ENCODE results near the gene CDKL2.

The CDKL2 gene

DNA sequence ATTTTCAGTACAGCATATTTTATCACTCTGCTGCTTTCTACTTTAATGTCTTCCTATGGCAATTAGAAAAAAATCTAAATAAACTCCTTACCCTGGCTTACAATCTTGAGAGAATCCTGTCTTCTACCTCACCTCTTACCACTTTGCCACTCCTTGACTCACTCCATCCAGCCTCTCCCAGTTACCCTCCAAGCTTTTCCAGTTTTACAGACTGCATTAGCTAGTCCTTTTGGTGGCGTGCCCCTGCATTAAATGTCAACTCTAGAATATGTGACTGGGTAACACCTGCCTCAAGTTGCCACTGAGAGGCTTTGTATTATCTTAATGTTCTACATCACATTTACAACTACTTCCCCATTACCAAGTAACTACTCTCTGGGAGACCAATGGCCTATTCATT, 7.5 kb upstream of the CDKL2 start:
- DNase-seq = no peak

DNA sequence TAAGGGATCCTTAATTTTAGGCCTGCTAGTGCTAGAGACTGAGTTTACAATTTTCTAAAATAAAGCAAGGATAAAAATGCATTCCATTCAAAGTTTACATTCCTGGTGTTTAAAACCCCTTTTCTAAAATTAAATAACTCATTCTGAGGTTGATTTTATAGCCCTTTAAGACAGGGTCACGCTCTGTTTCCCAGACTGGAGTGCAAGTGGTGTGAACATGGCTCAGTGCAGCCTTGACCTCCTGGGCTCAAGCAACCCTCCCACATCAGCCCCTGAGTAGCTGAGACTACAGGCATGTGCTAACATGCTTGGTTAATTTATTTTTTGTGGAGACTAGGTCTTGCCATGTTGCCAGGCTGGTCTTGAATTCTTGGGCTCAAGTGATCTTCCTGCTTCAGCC, 6.8 kb upstream of the CDKL2 start:
- no peak for DNase-seq

- no peak for DNase-seq
Observed at GRCh38 chr4:75634951-75635350, 4.6 kb upstream of the CDKL2 start.

GRCh38 chr4:75634281-75634680, 4.0 kb upstream of the CDKL2 start:
- no peak for DNase-seq

DNA sequence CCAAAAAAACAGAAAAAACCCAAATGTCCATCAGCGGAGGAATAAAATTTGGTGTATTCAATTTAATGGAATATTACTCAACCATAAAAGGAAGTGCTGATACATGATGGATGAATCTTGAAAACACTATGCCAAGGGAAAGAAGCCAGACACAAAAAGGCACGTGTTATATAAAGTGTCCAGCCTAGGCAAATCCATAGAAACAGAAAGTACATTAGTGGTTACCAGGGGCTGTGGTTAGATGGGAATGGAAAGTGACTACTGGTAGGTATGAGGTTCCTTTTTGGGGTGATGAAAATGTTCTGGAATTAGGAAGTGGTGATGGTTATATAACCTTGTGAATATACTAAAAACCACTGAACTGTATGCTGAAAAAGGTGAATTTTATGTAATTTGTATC, 3.5 kb upstream of the CDKL2 start:
- no peak for DNase-seq

- no peak for DNase-seq
Observed at GRCh38 chr4:75630937-75631329, 605 bp upstream of the CDKL2 start.

DNA sequence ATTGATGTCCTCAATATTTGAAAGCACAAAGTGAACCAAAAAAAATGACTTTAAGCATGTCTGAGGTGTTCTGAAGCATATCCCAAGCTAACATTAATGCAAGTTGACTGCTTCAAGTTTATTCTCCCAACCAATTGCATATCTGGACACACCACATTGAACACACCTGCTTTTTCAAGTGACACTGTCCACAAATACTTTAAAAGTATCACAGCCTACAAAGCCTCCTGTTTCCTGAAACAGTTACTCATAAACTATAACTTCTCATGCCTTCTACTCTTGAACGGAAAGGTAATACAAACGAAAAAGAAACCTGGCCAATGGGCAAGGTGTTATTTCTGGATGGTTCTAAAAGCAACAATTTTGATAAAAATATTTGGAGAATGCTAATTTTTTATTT, 1.1 kb downstream of the CDKL2 start:
- DNase-seq = no peak

DNA sequence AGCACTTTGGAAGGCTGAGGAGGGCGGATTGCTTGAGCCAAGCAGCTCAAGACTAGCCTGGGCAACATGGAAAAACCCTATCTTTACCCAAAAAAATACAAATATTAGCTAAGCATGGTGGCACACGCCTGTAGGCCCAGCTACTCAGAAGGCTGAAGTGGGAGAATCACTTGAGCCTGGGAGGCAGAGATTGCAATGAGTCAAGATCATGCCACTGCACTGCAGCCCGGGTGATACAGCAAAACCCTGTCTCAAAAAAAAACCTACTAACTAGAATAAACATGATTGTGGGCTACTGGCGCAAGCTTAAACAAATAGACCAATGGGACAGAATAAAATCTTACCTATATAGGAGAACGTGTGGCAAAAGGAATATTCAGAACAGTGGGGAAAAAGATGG, 7.3 kb downstream of the CDKL2 start:
- no peak for DNase-seq

- no peak for DNase-seq
Observed at GRCh38 chr4:75621715-75622114, 8.6 kb downstream of the CDKL2 start.

DNA sequence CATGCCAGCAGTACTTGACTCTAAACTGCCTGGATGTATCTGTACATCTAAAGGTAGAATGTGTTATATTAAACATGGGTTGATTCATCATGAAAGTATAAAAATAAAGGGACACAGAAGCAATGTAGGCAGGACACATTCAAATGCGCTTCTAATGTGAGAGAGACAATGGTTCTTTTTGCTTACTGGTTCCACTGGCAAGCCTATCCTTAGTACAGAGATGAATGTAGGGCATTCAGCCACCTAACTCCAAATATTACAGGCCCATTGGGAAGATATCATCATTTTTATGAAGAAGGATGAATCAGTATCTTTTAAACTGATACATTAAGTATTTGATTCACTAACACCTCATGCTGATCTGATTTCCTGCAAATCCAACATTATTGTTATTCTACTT, 18.0 kb downstream of the CDKL2 start:
- DNase-seq = no peak

- no peak for DNase-seq
Observed at GRCh38 chr4:75605928-75606327, 24.4 kb downstream of the CDKL2 start.

DNA sequence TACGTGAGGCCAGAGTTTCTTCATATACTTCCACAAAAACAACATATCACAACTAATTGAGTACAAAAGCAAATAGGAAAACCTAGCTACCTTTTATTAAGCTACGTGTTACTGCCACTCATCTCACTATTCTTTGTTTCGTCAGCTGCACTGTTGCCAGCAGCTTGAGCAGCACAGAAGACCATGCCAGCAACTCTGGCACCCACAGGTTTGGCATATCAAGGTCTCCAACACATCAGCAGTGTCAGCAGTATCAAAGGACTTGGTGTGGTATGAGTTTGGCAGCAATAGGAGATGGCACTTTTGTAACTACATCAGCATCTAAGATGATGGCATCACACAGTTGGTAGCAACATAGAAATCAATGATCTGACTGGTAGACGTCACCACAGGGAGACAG, 30.7 kb downstream of the CDKL2 start:
- DNase-seq = no peak

GRCh38 chr4:75598390-75598789, 31.9 kb downstream of the CDKL2 start:
- no peak for DNase-seq

DNA sequence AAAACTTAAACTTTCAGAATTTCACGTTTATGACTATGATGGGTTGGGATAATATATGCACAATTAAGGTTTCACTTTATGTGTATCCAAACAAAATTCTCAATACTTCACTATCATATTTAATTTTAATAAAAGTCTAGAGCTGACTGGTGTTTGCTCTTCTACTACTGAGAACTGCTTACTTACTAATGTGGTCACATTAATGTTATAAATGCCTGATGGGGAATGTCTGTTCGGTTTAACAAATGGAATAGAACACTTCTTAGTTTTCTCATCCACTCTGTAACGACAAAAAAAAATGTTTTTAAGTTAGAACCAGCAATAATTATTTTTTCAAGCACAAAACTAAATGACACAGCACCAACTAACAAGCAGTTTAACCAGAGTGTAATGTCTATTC, 34.3 kb downstream of the CDKL2 start:
- DNase-seq = no peak

DNA sequence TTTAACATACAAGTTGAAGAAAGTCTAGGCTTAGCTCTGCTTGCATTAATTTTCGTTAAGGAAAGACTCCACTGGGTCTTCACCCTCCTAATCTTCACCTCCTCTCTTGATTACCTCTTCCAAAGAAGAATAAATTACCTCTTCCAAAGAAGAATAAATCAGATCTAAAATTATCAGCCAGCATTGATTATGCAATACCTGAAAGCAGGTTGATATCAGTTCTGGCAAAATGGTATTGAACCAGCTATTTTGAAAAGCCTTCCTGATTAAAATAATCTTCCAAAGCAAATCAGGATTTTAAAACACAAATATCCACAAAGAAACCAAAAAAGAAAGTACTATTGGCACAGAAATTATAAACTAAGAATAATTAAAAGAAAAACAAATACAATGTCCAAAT, 36.9 kb downstream of the CDKL2 start:
- no peak for DNase-seq

- no peak for DNase-seq
Observed at GRCh38 chr4:75584067-75584466, 46.3 kb downstream of the CDKL2 start.

DNA sequence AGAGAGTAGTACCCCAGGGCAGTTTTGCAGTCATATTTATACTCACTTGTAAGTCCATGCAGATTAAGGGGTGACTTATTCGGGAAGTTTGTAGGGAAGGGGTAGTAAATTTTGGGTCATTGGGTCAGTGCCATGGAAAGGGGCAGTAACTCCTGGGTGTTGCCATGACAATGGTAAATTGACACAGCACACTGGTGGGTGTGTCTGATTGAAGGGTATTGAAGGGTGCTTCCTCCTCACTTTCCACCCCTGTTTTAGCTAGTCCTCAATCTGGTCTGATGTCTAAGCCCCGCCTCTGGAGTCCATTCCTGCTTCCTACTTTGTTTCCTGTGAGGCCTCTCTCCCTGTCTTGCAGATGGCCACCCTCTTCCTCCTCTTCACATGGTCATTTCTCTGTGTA, 62.6 kb downstream of the CDKL2 start:
- DNase-seq = no peak

DNA sequence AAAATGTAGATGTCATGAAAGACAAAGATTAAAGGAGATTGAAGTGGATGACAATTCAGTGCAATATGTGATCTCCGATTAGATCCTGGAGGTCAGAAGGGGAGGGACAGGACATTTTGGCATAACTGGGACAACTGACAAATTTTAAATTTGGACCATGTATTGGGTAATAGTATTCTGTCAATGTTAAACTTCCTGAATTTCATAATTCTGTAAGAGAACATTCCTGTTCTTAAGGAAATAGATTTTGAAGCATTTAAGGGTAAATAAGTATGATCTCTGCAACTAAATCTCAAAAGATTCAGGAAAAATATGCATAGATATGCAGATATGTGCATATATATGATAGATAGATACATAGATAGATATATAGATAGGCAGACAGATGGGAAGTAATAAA, 63.4 kb downstream of the CDKL2 start:
- no peak for DNase-seq

GRCh38 chr4:75565481-75565880, 64.8 kb downstream of the CDKL2 start:
- no peak for DNase-seq

DNA sequence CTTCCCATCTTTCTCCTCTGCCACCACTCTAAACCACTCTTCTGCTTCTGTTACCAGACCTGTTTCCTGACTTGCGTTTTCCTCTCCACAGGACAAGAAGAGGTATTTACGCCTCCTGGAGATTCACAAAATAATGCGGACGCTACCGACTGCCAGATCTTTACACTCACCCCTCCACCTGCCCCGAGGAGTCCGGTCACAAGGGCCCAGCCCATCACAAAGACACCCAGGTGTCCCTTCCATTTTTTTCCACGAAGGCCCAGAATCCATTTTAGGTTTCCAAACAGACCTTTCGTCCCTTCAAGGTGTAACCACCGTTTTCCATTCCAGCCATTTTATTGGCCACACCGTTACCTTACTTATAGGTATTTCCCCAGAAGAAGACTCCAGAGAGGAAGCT, 66.3 kb downstream of the CDKL2 start:
- no peak for DNase-seq

- no peak for DNase-seq
Observed at GRCh38 chr4:75561789-75562188, 68.5 kb downstream of the CDKL2 start.

- no peak for DNase-seq
Observed at GRCh38 chr4:75557696-75558095, 72.6 kb downstream of the CDKL2 start.

GRCh38 chr4:75555294-75556164, 74.8 kb downstream of the CDKL2 start, which contains the start of gene ODAPH:
Gene ODAPH, plus strand, starts transcription at chr4:75556066. Its CDS starts 17 bp downstream, at chr4:75556083.
- no peak for DNase-seq

DNA sequence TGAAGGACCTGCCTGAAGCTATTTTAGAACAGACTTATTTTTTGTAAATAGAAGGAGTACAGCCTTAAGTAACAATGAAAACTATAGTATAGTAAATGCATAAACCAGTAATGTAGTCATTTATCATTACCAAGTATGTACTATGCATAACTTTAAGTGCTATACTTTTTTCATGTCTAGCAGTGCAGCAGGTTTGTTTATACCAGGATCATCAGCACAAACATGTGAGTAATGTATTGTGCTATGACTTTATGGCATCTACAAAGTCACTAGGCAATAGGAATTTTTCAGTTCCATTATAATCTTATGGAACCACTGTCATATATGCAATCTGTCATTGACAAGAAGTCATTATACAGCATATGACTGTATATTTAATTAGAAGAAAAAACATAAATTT, 77.9 kb downstream of the CDKL2 start:
- DNase-seq = no peak

DNA sequence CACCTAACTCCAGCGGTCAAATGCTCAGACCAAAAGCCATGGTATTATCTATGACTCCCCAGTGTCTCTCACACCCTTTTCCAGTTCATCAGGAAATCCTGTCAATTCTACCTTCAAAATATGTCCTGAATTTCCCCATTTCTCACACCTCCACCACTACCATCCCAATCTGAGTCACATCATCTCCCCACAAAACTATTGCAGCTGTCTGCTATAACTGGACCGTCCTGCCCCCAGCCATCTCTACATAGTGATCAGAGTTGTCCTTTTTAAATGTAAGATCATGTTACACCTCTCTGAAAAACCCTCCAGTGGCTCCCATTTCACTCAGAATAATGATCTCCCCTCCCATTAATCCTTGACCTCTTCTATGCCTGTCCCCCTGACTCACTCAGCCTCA, 81.3 kb downstream of the CDKL2 start:
- no peak for DNase-seq

All from NCI-H2029 treated with DMSO at 0.1 percent for 48 hours (cell line).